Activated T-cell treated with anti-CD3 and anti-CD28 coated beads for 24 hours (primary cell): Measurements from ENCODE around the gene PKM.
A peak's percentile ranks its signal among the peaks of the same experiment; 100 is the strongest.

ENCODE experiments used
- DNase-seq: peaks from one replicate; pipeline ENCODE4 v3.0.0-alpha.2; 2020; ENCODE audit warnings: low read depth

Gene PKM

DNA sequence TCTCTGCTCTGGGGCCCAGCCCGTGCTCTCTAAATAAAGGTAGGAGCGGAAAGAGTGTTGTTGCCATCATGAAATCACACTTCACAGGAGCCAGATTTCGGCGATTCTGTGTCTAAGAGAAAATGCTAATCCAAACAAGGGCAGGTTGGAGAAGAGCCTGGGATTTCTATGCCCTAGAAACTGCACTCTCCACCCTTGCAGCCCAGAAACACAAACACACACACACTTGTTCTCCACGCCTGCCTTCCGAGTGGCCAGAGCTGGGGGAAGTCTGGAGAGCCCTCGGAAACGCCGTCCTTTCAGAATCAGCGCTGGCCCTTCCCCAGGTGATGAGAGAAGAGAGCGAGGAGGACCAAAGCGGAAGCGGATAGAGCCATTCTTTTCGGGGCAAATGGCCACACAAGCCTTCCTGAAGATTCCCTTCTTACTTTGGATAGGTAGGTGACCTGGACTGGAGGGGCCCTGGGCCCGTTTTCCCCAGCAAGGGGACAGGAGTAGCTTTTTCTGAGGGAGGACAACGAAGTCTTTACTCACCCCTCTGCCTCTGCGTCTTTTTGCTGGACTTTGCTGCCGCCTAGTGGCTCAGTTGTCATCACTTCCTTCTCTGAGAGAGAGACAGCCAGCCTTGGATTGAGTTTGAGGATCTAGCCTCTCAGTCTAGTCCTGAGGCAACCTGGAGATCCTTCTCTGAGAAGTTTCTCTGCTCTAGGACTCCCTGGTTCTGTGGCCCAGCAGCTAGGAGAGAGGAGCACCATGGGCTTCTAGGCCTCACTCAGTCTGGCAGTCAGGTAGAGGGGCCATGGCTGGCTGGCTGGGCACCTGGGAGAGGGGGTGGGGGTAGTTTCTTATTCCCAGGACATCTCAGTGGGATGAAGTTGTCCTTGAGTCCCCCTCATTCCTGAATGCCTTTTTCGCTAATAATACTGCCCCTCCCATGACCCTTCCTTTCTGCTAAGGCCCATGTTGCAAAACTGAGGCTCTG is 75.1 kb downstream of the PKM start:
- peak; percentile 74 for DNase-seq

DNA sequence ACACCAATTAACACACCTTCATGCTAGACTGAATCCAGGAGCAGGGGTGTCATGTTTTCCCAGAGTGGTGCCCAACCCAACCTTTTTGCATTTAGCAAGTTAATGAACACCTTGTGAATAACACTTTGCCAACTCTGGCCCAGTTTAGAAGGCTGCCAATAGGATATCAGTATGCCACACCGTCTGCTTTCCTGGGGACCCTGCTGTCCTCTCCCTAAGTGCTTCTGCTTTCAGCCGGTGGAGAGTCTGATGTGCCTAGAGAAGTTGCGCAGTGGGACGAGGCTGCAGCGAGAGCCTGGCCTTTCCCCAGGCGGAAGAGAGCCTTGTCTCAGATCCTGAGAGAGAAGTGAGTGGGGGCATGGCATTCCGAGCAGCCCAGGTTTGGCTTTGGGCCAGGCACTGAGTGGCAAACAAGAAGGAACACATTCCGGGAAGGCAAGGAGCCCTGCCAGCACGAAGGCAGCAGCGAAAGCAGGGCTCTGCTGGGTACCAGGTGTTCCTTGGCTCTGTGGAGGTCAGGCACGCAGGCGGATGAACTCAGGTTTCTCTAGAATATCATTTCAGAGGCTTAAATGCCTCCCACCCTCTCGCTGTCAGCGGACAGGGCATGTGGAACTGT is 75.9 kb downstream of the PKM start:
- DNase-seq: no peak

DNA sequence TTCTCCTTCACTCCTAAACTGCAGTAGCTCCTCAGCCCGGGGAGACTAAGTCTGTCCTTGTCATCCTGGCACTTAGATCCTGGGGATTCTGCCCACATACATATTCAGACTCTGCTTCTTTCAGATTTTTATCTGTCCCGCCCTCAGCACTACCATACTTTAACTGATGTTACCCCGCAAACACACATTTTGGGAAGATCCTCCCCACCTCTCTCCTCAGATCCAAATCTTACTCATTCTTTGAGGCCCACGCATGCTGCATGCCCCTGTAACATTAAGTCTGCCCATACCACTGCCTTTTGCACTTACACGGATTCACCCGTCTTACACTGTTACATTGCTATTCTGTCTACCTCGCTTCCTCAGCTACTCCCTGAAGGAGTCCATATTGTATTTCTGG is 76.7 kb downstream of the PKM start:
- DNase-seq: no peak

DNA sequence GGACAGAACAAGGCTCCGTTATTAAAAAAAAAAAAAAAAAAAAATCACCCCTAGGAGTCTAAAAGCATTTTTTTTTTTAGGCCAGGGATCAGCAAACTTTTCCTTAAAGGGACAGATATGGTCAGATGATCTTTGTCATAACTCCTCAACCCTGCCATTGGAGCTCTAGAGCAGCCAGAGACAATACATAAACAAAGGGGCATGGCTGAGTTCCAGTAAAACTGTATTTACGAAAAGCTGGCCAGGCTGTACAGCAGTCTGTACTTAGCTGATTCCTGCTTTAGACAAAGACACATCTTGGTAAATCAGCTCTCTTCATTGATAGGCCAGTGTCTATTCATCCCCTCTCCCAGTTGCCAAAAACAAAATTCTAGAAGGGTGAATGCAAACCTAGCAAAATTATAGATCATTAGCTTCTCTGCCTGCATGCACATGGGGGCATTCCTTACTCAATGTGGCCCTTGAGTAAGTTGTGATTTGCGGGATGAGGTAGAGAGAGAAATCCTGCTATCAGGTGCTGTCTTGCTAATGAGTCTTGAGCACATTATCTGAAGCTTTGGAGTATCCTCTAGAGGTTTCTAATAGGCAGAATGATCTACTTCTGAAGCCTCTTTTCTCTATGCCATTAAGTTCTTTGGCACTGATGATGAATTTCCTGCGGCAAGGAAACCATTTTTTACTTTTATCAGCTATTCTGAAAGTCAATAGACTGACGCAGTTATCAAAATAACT is 77.6 kb downstream of the PKM start:
- no peak for DNase-seq
